ENCODE results near the gene SLC35C1. TPM values are rescaled to one million over a fixed set of nuclear protein-coding genes. Genes with fewer than 3 reads are reported as not detected.

Gene SLC35C1
- total and polyA plus RNA-seq, 9 of the 15 experiments (the other 6 are each of a cell fraction or from before 2014, with no cell fraction given): 0.65 to 13.1 (median 2.4) TPM

- Histone ChIP-seq H3K79me2 (ENCODE audit: control insufficient read depth, insufficient read depth, low read length) (peaks cover 73% of the 10 kb centered on the region), H3K4me1 (replicated peaks in 1 of 2; ENCODE audit: control insufficient read depth in 2 of 2, insufficient read depth in 2 of 2, low read length in 2 of 2) (peaks cover 14 to 15% of the 10 kb centered on the region in 2 experiments), H3K27me3 (ENCODE audit: control insufficient read depth in 2 of 2, insufficient read depth in 2 of 2, low read length in 2 of 2) (no peaks in the 10 kb centered on the region), H3K4me2 (ENCODE audit: insufficient read depth, low read length) (no peak overlapping the region), H3K9ac (ENCODE audit: insufficient read depth in 1 of 2, low read depth in 2 of 2, low read length in 2 of 2) (no peak overlapping the region), H3K27ac (ENCODE audit: extremely low read depth, low read depth, low read length) (no peak overlapping the region), H3K9me1 (ENCODE audit: control insufficient read depth, insufficient read depth, low read length) (no peaks in the 10 kb centered on the region), H3K36me3 (ENCODE audit: control insufficient read depth, insufficient read depth, low read length) (peaks cover 29% of the 10 kb centered on the region; the same call in 2 of the 3 replicates), H2AFZ (ENCODE audit: low read depth, low read length) (no peak overlapping the region), H3K9me3 (replicated peaks; ENCODE audit: control insufficient read depth, insufficient read depth, low read depth, low read length) (no peaks in the 10 kb centered on the region), H4K20me1 (replicated peaks; ENCODE audit: control insufficient read depth, insufficient read depth, low read length) (peaks cover 29% of the 10 kb centered on the region), H3K4me3 (no peak overlapping the region)
- ATAC-seq: no peak
- POLR2A ChIA-PET: interaction anchor here (0.6 to 1.2 kb wide), 4 partner anchors 9 to 89 kb away, joined by 3 to 4 read pairs (median 3); no protein-coding TSS in a partner anchor
- intact Hi-C loops (cut with micrococcal nuclease): loop anchor here (5.0 kb wide), 1 partner anchor 79 kb away; no protein-coding TSS in a partner anchor
- FAIRE-seq: no peak
- CTCF ChIA-PET (ENCODE audit: low intra/inter-chr PET ratio): interaction anchor here (0.6 kb wide), 1 partner anchor 129 kb away, joined by 3 read pairs; no protein-coding TSS in a partner anchor
- TF ChIP-seq NCOA2 (IDR thresholded peaks at IDR 0.05; ENCODE audit: partially characterized antibody in 2 of 2): no peak
- TF ChIP-seq, protein P1, sequence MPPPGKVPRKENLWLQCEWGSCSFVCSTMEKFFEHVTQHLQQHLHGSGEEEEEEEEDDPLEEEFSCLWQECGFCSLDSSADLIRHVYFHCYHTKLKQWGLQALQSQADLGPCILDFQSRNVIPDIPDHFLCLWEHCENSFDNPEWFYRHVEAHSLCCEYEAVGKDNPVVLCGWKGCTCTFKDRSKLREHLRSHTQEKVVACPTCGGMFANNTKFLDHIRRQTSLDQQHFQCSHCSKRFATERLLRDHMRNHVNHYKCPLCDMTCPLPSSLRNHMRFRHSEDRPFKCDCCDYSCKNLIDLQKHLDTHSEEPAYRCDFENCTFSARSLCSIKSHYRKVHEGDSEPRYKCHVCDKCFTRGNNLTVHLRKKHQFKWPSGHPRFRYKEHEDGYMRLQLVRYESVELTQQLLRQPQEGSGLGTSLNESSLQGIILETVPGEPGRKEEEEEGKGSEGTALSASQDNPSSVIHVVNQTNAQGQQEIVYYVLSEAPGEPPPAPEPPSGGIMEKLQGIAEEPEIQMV (tag; conservative IDR thresholded peaks at IDR 0.05; ENCODE audit: low read depth): no peak
- TF ChIP-seq, protein P2, sequence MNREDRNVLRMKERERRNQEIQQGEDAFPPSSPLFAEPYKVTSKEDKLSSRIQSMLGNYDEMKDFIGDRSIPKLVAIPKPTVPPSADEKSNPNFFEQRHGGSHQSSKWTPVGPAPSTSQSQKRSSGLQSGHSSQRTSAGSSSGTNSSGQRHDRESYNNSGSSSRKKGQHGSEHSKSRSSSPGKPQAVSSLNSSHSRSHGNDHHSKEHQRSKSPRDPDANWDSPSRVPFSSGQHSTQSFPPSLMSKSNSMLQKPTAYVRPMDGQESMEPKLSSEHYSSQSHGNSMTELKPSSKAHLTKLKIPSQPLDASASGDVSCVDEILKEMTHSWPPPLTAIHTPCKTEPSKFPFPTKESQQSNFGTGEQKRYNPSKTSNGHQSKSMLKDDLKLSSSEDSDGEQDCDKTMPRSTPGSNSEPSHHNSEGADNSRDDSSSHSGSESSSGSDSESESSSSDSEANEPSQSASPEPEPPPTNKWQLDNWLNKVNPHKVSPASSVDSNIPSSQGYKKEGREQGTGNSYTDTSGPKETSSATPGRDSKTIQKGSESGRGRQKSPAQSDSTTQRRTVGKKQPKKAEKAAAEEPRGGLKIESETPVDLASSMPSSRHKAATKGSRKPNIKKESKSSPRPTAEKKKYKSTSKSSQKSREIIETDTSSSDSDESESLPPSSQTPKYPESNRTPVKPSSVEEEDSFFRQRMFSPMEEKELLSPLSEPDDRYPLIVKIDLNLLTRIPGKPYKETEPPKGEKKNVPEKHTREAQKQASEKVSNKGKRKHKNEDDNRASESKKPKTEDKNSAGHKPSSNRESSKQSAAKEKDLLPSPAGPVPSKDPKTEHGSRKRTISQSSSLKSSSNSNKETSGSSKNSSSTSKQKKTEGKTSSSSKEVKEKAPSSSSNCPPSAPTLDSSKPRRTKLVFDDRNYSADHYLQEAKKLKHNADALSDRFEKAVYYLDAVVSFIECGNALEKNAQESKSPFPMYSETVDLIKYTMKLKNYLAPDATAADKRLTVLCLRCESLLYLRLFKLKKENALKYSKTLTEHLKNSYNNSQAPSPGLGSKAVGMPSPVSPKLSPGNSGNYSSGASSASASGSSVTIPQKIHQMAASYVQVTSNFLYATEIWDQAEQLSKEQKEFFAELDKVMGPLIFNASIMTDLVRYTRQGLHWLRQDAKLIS (CRISPR knock-in tag; IDR thresholded peaks at IDR 0.05): no peak
- TF ChIP-seq MTF1 (CRISPR knock-in tag; IDR thresholded peaks at IDR 0.05; ENCODE audit: borderline replicate concordance): no peak
- TF ChIP-seq RBFOX2 (IDR thresholded peaks at IDR 0.05; ENCODE audit: low read depth, low read length): no peak
- TF ChIP-seq MXI1 (IDR thresholded peaks at IDR 0.05; ENCODE audit: low read depth, low read length): no peak
- TF ChIP-seq ZKSCAN3 (CRISPR knock-in tag; IDR thresholded peaks at IDR 0.05): no peak
- in situ Hi-C loops (cut with MboI): no loop called here
- 90% methylated on average over 2 of the region's 2 CpGs for WGBS (ENCODE audit: insufficient coverage, low coverage, missing lambda C conversion rate)
- BruUV-seq (replicated peaks): no TSS peak
- DNase-seq (ENCODE audit: extremely low read depth in 1 of 4, low spot score in 3 of 4): no peak
These were observed 46.3 kb downstream of the SLC35C1 start for GRCh38 chr11:45851228-45851627.

All from K562 (cell line).